Uterus (tissue), 2 donors: Measurements from ENCODE around the gene ARMC2.

Source experiments
- POLR2A ChIP-seq, 2 donors: fragments of 450-650 bp; IDR thresholded peaks; one replicate each; pipeline ENCODE4 v1.6.1; 2016; ENCODE audit warnings: antibody characterized with exemption in 2 of 2, mild to moderate bottlenecking in 1 of 2, moderate library complexity in 1 of 2
- TF ChIP-seq, protein P1 (sequence below), 4 experiments: fragments of 200-600 bp in 2 of 4; fragments of 450-650 bp in 2 of 4; sonication (generic) in 2 of 4; IDR thresholded peaks; one replicate each; pipeline ENCODE4 v1.5.1; 2016 to 2019; ENCODE audit warnings: antibody characterized with exemption in 4 of 4, mild to moderate bottlenecking in 2 of 4, moderate library complexity in 1 of 4

- TF ChIP-seq, protein P1, sequence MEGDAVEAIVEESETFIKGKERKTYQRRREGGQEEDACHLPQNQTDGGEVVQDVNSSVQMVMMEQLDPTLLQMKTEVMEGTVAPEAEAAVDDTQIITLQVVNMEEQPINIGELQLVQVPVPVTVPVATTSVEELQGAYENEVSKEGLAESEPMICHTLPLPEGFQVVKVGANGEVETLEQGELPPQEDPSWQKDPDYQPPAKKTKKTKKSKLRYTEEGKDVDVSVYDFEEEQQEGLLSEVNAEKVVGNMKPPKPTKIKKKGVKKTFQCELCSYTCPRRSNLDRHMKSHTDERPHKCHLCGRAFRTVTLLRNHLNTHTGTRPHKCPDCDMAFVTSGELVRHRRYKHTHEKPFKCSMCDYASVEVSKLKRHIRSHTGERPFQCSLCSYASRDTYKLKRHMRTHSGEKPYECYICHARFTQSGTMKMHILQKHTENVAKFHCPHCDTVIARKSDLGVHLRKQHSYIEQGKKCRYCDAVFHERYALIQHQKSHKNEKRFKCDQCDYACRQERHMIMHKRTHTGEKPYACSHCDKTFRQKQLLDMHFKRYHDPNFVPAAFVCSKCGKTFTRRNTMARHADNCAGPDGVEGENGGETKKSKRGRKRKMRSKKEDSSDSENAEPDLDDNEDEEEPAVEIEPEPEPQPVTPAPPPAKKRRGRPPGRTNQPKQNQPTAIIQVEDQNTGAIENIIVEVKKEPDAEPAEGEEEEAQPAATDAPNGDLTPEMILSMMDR (IDR thresholded peaks at IDR 0.05), result no peak
- no peak for TF ChIP-seq POLR2A (IDR thresholded peaks at IDR 0.05)
Measured at GRCh38 chr6:108884211-108885059, 36.2 kb downstream of the ARMC2 start.
